ENCODE data around the gene XXYLT1. TPM values are rescaled to one million over a fixed set of nuclear protein-coding genes. Genes with fewer than 3 reads are reported as not detected.

Gene XXYLT1
- total RNA-seq, 1 experiment from 2014 or later = 23.4 TPM

DNA sequence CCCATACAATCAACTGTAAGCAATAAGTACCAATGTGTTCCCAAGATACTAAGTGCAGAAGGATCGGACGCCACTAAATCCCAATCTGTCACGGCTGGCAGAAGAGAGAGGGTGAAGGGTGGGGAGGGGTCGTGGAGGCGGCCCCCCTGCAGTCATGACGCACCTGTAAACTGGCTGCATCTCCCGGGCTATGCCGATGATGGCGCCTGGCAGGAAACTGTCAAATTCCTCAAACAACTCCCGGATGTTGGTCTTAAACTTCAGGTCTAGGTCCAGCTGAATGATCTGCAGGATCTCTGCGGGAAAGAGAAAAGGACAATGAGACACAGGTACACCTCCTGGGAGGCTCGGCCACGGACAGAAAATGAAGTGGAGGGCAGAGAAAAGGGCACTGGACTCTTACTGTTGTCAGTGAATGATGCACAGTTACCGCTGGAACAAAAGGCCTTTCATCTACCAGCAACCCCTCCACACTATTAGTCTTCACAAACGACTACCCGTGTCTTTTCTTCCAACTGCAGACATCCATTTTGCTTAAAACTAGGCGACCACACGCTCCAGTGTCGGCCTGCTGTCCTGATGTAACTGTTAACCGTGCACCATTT is 114.6 kb downstream of the XXYLT1 start (continued):
- TF ChIP-seq, protein P1, sequence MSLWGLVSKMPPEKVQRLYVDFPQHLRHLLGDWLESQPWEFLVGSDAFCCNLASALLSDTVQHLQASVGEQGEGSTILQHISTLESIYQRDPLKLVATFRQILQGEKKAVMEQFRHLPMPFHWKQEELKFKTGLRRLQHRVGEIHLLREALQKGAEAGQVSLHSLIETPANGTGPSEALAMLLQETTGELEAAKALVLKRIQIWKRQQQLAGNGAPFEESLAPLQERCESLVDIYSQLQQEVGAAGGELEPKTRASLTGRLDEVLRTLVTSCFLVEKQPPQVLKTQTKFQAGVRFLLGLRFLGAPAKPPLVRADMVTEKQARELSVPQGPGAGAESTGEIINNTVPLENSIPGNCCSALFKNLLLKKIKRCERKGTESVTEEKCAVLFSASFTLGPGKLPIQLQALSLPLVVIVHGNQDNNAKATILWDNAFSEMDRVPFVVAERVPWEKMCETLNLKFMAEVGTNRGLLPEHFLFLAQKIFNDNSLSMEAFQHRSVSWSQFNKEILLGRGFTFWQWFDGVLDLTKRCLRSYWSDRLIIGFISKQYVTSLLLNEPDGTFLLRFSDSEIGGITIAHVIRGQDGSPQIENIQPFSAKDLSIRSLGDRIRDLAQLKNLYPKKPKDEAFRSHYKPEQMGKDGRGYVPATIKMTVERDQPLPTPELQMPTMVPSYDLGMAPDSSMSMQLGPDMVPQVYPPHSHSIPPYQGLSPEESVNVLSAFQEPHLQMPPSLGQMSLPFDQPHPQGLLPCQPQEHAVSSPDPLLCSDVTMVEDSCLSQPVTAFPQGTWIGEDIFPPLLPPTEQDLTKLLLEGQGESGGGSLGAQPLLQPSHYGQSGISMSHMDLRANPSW (CRISPR knock-in tag; conservative IDR thresholded peaks at IDR 0.05; ENCODE audit: low read depth) = no peak
- TF ChIP-seq NFYB (CRISPR knock-in tag; conservative IDR thresholded peaks at IDR 0.05; ENCODE audit: low read depth) = no peak

DNA sequence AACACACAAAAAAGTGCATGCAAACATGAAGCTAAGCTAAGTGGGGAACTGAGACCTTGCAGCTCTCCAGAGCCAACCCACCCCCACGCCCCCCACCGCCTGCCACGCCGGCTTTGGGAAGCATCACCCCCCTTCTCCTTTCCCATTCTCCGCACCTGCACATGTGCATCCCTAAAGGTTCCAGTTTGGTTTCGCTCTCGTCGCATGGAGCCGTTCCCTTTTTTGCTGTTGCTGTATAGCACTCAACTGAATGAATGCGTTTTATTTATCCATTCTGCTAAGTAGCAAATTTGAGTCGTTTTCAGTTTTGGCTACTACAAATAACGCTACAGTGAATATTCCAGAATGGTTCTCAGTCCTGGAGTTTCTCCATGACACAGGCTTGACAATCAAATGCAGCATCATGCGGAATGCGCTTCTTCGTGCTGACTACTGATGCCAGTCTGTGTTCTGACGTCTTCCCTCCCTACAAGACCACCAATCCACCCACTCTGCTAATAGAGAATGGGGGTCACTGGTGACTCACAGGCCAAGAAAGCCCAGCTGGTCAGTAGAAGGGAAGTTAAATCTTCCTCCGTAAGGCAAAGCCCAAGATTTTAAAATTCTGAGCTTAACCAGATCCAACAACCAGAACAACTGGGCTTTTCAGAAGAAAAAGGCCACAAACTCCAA is 115.3 kb downstream of the XXYLT1 start:
- ATAC-seq = no peak
- POLR2A ChIA-PET = no interaction called here
- H3K27me3 Mint-ChIP-seq (ENCODE audit: low read depth) = no peaks in the 10 kb centered on the region
- CTCF ChIA-PET = interaction anchor here (0.8 to 1.9 kb wide), 4 partner anchors 32 to 171 kb away, joined by 4 to 7 read pairs (median 6); partner anchors contain the start of gene XXYLT1
- peak overlapping the region; percentile 77; the same call in 1 of the 2 replicates for H3K27ac Mint-ChIP-seq
- peak overlapping the region; percentile 19; the same call in 1 of the 2 replicates for H3K4me3 Mint-ChIP-seq
- no peaks in the 10 kb centered on the region for H3K9me3 Mint-ChIP-seq
- H3K36me3 Mint-ChIP-seq = no peaks in the 10 kb centered on the region
- no peak for DNase-seq (ENCODE audit: low spot score)
- H3K4me1 Mint-ChIP-seq = peaks cover 59% of the 10 kb centered on the region
- TF ChIP-seq ZNF425 (CRISPR knock-in tag; conservative IDR thresholded peaks at IDR 0.05) (no peak), PRRX2 (CRISPR knock-in tag; IDR thresholded peaks at IDR 0.05) (no peak), NR3C1 (CRISPR knock-in tag; conservative IDR thresholded peaks at IDR 0.05; ENCODE audit: low read depth) (no peak), ATF3 (CRISPR knock-in tag; conservative IDR thresholded peaks at IDR 0.05) (no peak), CREB1 (CRISPR knock-in tag; IDR thresholded peaks at IDR 0.05) (no peak)
- TF ChIP-seq, protein P2, sequence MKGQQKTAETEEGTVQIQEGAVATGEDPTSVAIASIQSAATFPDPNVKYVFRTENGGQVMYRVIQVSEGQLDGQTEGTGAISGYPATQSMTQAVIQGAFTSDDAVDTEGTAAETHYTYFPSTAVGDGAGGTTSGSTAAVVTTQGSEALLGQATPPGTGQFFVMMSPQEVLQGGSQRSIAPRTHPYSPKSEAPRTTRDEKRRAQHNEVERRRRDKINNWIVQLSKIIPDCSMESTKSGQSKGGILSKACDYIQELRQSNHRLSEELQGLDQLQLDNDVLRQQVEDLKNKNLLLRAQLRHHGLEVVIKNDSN (CRISPR knock-in tag; IDR thresholded peaks at IDR 0.05) = no peak
- TF ChIP-seq, protein P3, sequence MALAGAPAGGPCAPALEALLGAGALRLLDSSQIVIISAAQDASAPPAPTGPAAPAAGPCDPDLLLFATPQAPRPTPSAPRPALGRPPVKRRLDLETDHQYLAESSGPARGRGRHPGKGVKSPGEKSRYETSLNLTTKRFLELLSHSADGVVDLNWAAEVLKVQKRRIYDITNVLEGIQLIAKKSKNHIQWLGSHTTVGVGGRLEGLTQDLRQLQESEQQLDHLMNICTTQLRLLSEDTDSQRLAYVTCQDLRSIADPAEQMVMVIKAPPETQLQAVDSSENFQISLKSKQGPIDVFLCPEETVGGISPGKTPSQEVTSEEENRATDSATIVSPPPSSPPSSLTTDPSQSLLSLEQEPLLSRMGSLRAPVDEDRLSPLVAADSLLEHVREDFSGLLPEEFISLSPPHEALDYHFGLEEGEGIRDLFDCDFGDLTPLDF (CRISPR knock-in tag; IDR thresholded peaks at IDR 0.05) = no peak

GRCh38 chr3:195154793-195155535 is 116.0 kb downstream of the XXYLT1 start:
- H3K4me1 Mint-ChIP-seq = peaks cover 64% of the 10 kb centered on the region
- H3K4me3 Mint-ChIP-seq = no peak overlapping the region; the same call in 1 of the 2 replicates
- H3K36me3 Mint-ChIP-seq = no peaks in the 10 kb centered on the region
- ATAC-seq (peak; percentile 17), DNase-seq (ENCODE audit: low spot score) (no peak)
- peak overlapping the region; percentile 81 for H3K27ac Mint-ChIP-seq
- ChIA-PET POLR2A (no interaction called here), CTCF (interaction anchor here (0.8 to 1.9 kb wide), 4 partner anchors 33 to 170 kb away, joined by 4 to 7 read pairs (median 6); partner anchors contain the start of gene XXYLT1)
- TF ChIP-seq GABPB1 (CRISPR knock-in tag; IDR thresholded peaks at IDR 0.05) = peak; percentile 43; the same call in 1 of the 2 replicates
- TF ChIP-seq ZNF423 (CRISPR knock-in tag; IDR thresholded peaks at IDR 0.05) = peak; percentile 88
- TF ChIP-seq, protein P4, sequence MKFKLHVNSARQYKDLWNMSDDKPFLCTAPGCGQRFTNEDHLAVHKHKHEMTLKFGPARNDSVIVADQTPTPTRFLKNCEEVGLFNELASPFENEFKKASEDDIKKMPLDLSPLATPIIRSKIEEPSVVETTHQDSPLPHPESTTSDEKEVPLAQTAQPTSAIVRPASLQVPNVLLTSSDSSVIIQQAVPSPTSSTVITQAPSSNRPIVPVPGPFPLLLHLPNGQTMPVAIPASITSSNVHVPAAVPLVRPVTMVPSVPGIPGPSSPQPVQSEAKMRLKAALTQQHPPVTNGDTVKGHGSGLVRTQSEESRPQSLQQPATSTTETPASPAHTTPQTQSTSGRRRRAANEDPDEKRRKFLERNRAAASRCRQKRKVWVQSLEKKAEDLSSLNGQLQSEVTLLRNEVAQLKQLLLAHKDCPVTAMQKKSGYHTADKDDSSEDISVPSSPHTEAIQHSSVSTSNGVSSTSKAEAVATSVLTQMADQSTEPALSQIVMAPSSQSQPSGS (CRISPR knock-in tag; IDR thresholded peaks at IDR 0.05; ENCODE audit: borderline replicate concordance, low read depth) = no peak
- TF ChIP-seq CREM (CRISPR knock-in tag; IDR thresholded peaks at IDR 0.05) = no peak
- TF ChIP-seq NFATC4 (CRISPR knock-in tag; IDR thresholded peaks at IDR 0.05) = no peak
- no peaks in the 10 kb centered on the region for H3K9me3 Mint-ChIP-seq
- H3K27me3 Mint-ChIP-seq (ENCODE audit: low read depth) = no peaks in the 10 kb centered on the region

All from WTC11 (cell line).